Prostate gland (tissue), 2 donors: ENCODE measurements around the gene CDK1.

Source experiments
- POLR2A ChIP-seq: fragments of 450-650 bp; IDR thresholded peaks from one replicate; pipeline ENCODE4 v1.6.1; 2016; ENCODE audit warnings: antibody characterized with exemption, mild to moderate bottlenecking
- POLR2AphosphoS5 ChIP-seq: sonication (generic); formaldehyde crosslinking; IDR thresholded peaks from one replicate; pipeline ENCODE4 v1.6.1; 2017; ENCODE audit warnings: antibody characterized with exemption
- TF ChIP-seq, protein P1 (sequence below), 4 experiments: fragments of 200-600 bp in 2 of 4; fragments of 450-650 bp in 2 of 4; sonication (generic) in 2 of 4; IDR thresholded peaks; 1 replicate in 3 of 4; 2 replicates in 1 of 4; pipeline ENCODE4 v1.5.1; 2016 to 2019; ENCODE audit warnings: antibody characterized with exemption in 4 of 4, mild to moderate bottlenecking in 2 of 4, moderate library complexity in 2 of 4

DNA sequence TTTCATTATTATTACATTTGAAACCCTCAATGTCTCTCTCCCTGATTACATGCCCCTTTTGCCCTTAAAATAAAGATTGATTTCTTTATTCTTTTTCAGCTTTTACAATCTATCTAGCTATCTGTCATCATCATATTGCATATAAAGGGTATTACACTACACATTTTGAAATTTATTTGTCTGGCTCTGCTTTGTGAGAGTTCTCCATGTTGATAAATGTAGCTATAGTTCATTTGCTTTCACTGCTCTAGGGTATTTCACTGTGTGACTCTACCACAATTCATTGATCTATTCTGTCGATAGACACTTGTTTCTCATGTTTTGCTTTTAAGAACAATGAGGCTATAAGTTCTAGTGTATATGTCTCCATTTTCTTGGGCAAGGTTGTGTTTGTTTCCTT is 25.6 kb downstream of the CDK1 start:
- TF ChIP-seq POLR2A (no peak), POLR2AphosphoS5 (no peak)
- TF ChIP-seq, protein P1, sequence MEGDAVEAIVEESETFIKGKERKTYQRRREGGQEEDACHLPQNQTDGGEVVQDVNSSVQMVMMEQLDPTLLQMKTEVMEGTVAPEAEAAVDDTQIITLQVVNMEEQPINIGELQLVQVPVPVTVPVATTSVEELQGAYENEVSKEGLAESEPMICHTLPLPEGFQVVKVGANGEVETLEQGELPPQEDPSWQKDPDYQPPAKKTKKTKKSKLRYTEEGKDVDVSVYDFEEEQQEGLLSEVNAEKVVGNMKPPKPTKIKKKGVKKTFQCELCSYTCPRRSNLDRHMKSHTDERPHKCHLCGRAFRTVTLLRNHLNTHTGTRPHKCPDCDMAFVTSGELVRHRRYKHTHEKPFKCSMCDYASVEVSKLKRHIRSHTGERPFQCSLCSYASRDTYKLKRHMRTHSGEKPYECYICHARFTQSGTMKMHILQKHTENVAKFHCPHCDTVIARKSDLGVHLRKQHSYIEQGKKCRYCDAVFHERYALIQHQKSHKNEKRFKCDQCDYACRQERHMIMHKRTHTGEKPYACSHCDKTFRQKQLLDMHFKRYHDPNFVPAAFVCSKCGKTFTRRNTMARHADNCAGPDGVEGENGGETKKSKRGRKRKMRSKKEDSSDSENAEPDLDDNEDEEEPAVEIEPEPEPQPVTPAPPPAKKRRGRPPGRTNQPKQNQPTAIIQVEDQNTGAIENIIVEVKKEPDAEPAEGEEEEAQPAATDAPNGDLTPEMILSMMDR (IDR thresholded peaks at IDR 0.05) = no peak
